ENCODE measurements around the gene SMARCC1.

SMARCC1 gene

GRCh38 chr3:47704237-47704612 lies 77.5 kb downstream of the SMARCC1 start:
- TF ChIP-seq CTCF (conservative IDR thresholded peaks at IDR 0.05; ENCODE audit: low read depth, low read length): no peak
- no peak overlapping the region for H3K4me3 ChIP-seq (ENCODE audit: low read depth, low read length)
- DNase-seq (ENCODE audit: low read depth): no peak

- no peak overlapping the region for H3K4me3 ChIP-seq (ENCODE audit: low read depth, low read length)
- DNase-seq (ENCODE audit: low read depth): no peak
- TF ChIP-seq CTCF (conservative IDR thresholded peaks at IDR 0.05; ENCODE audit: low read depth, low read length): no peak
These were observed 80.3 kb downstream of the SMARCC1 start for GRCh38 chr3:47701388-47701787.

GRCh38 chr3:47692158-47692557 lies 89.5 kb downstream of the SMARCC1 start:
- DNase-seq (ENCODE audit: low read depth): no peak
- no peak overlapping the region for H3K4me3 ChIP-seq (ENCODE audit: low read depth, low read length)
- TF ChIP-seq CTCF (conservative IDR thresholded peaks at IDR 0.05; ENCODE audit: low read depth, low read length): no peak

GRCh38 chr3:47688488-47688887 lies 93.2 kb downstream of the SMARCC1 start:
- no peak overlapping the region for H3K4me3 ChIP-seq (ENCODE audit: low read depth, low read length)
- DNase-seq (ENCODE audit: low read depth): no peak
- no peak for TF ChIP-seq CTCF (conservative IDR thresholded peaks at IDR 0.05; ENCODE audit: low read depth, low read length)

- no peak for TF ChIP-seq CTCF (conservative IDR thresholded peaks at IDR 0.05; ENCODE audit: low read depth, low read length)
- peak; percentile 38 for DNase-seq (ENCODE audit: low read depth)
- no peak overlapping the region for H3K4me3 ChIP-seq (ENCODE audit: low read depth, low read length)
These were observed 96.7 kb downstream of the SMARCC1 start for GRCh38 chr3:47685037-47685436.

- no peak for DNase-seq (ENCODE audit: low read depth)
- TF ChIP-seq CTCF (conservative IDR thresholded peaks at IDR 0.05; ENCODE audit: low read depth, low read length): no peak
- H3K4me3 ChIP-seq (ENCODE audit: low read depth, low read length): no peak overlapping the region
These were observed 100.7 kb downstream of the SMARCC1 start for GRCh38 chr3:47681016-47681415.

GRCh38 chr3:47678446-47679338 lies 103.0 kb downstream of the SMARCC1 start:
- TF ChIP-seq CTCF (conservative IDR thresholded peaks at IDR 0.05; ENCODE audit: low read depth, low read length): no peak
- no peak overlapping the region for H3K4me3 ChIP-seq (ENCODE audit: low read depth, low read length)
- DNase-seq (ENCODE audit: low read depth): no peak

All from choroid plexus epithelial cell (primary cell).